ENCODE results near the gene NARF.

GRCh38 chr17:82491196-82491530 is 32.6 kb downstream of the NARF start:
- TF ChIP-seq POLR2A (IDR thresholded peaks at IDR 0.05): no peak
- TF ChIP-seq CTCF (IDR thresholded peaks at IDR 0.05): no peak
